ENCODE data around the gene CD8A. TPM values are rescaled to one million over a fixed set of nuclear protein-coding genes. Genes with fewer than 3 reads are reported as not detected.

CD8A gene
- total RNA-seq, 2 donors from 2014 or later: 1.3 to 2.5 TPM

- Histone ChIP-seq H3K27me3 (replicated peaks; ENCODE audit: insufficient read depth) (peaks cover 6% of the 10 kb centered on the region), H3K9me3 (no peaks in the 10 kb centered on the region), H3K4me1 (replicated peaks) (no peaks in the 10 kb centered on the region), H3K4me3 (no peak overlapping the region), H3K36me3 (no peaks in the 10 kb centered on the region), H3K27ac (no peak overlapping the region)
- TF ChIP-seq CTCF (IDR thresholded peaks at IDR 0.05) (no peak), POLR2A (IDR thresholded peaks at IDR 0.05) (no peak), POLR2AphosphoS5 (IDR thresholded peaks at IDR 0.05) (no peak)
- WGBS: 7% methylated on average over 64 of the region's 64 CpGs
- DNase-seq (ENCODE audit: low spot score): no peak
- intact Hi-C loops (cut with DNase I): no loop called here
These were observed 1.6 kb downstream of the CD8A start for GRCh38 chr2:86788881-86789686.

- Histone ChIP-seq H3K36me3 (no peaks in the 10 kb centered on the region), H3K27me3 (replicated peaks; ENCODE audit: insufficient read depth) (peaks cover 6% of the 10 kb centered on the region), H3K4me1 (replicated peaks) (no peaks in the 10 kb centered on the region), H3K4me3 (no peak overlapping the region), H3K27ac (no peak overlapping the region), H3K9me3 (no peaks in the 10 kb centered on the region)
- 53% methylated on average over 7 of the region's 7 CpGs for WGBS
- TF ChIP-seq CTCF (IDR thresholded peaks at IDR 0.05) (no peak), POLR2A (IDR thresholded peaks at IDR 0.05) (no peak), POLR2AphosphoS5 (IDR thresholded peaks at IDR 0.05) (no peak)
- intact Hi-C loops (cut with DNase I): no loop called here
- DNase-seq (ENCODE audit: low spot score): no peak
These were observed 2.5 kb downstream of the CD8A start for GRCh38 chr2:86788165-86788564.

- peaks cover 6% of the 10 kb centered on the region for H3K27me3 ChIP-seq (replicated peaks; ENCODE audit: insufficient read depth)
These were observed 3.0 kb downstream of the CD8A start for GRCh38 chr2:86787736-86788135.

GRCh38 chr2:86786001-86786536, 4.6 kb downstream of the CD8A start:
- DNase-seq (ENCODE audit: low spot score): no peak
- no peak overlapping the region for H3K4me3 ChIP-seq
- no peaks in the 10 kb centered on the region for H3K9me3 ChIP-seq
- intact Hi-C loops (cut with DNase I): no loop called here
- H3K4me1 ChIP-seq (replicated peaks): no peaks in the 10 kb centered on the region
- no peak overlapping the region for H3K27ac ChIP-seq
- H3K36me3 ChIP-seq: no peaks in the 10 kb centered on the region
- TF ChIP-seq POLR2A (IDR thresholded peaks at IDR 0.05): no peak
- TF ChIP-seq CTCF (IDR thresholded peaks at IDR 0.05): no peak
- no peak for TF ChIP-seq POLR2AphosphoS5 (IDR thresholded peaks at IDR 0.05)
- H3K27me3 ChIP-seq (replicated peaks; ENCODE audit: insufficient read depth): peaks cover 6% of the 10 kb centered on the region
- 60% methylated on average over 10 of the region's 10 CpGs for WGBS

More at GRCh38 chr2:86787736-86788135, 3.0 kb downstream of the CD8A start:
- Histone ChIP-seq H3K27ac (no peak overlapping the region), H3K4me3 (no peak overlapping the region), H3K9me3 (no peaks in the 10 kb centered on the region), H3K4me1 (replicated peaks) (no peaks in the 10 kb centered on the region), H3K36me3 (no peaks in the 10 kb centered on the region)
- intact Hi-C loops (cut with DNase I): no loop called here
- DNase-seq (ENCODE audit: low spot score): no peak
- WGBS: 10% methylated on average over 2 of the region's 2 CpGs
- TF ChIP-seq POLR2AphosphoS5 (IDR thresholded peaks at IDR 0.05): no peak
- TF ChIP-seq CTCF (IDR thresholded peaks at IDR 0.05): no peak
- TF ChIP-seq POLR2A (IDR thresholded peaks at IDR 0.05): no peak

GRCh38 chr2:86785456-86785855, 5.3 kb downstream of the CD8A start:
- Histone ChIP-seq H3K27ac (no peak overlapping the region), H3K27me3 (replicated peaks; ENCODE audit: insufficient read depth) (peaks cover 3% of the 10 kb centered on the region), H3K4me3 (no peak overlapping the region), H3K4me1 (replicated peaks) (no peaks in the 10 kb centered on the region), H3K36me3 (no peaks in the 10 kb centered on the region), H3K9me3 (no peaks in the 10 kb centered on the region)
- WGBS: 90% methylated on average over 9 of the region's 9 CpGs
- intact Hi-C loops (cut with DNase I): no loop called here
- TF ChIP-seq CTCF (IDR thresholded peaks at IDR 0.05): no peak
- no peak for DNase-seq (ENCODE audit: low spot score)

Data from prostate gland (tissue), 2 donors.